ENCODE measurements around the gene XPO6. TPM values are rescaled to one million over a fixed set of nuclear protein-coding genes. Genes with fewer than 3 reads are reported as not detected.

XPO6 gene
- total RNA-seq, 1 donor = 211 TPM

DNA sequence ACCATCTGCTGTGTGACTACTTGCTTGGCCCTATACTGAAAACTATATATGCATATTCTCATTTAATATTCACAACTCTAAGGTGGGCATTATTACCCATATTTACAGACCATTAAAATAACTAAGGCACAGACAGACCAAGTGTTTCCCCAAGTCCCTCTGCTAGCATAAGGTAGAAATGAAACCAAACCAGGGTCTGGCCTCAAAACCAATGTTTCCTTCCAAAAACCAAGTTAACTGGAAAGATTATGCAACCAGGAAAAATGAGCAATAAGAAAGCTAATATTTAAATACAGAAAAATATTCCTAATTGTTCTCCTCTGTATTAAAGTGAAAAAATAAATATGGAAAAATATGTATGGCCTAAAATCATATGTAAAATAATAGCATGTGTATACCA is 50.1 kb downstream of the XPO6 start:
- H3K4me3 ChIP-seq (ENCODE audit: low read length) = no peak overlapping the region
- H3K27me3 ChIP-seq (ENCODE audit: insufficient read depth, low read length) = no peaks in the 10 kb centered on the region
- no peaks in the 10 kb centered on the region for H3K9me3 ChIP-seq (ENCODE audit: low read depth, low read length)
- H3K4me1 ChIP-seq (ENCODE audit: insufficient read depth, low read length) = peaks cover 84% of the 10 kb centered on the region

DNA sequence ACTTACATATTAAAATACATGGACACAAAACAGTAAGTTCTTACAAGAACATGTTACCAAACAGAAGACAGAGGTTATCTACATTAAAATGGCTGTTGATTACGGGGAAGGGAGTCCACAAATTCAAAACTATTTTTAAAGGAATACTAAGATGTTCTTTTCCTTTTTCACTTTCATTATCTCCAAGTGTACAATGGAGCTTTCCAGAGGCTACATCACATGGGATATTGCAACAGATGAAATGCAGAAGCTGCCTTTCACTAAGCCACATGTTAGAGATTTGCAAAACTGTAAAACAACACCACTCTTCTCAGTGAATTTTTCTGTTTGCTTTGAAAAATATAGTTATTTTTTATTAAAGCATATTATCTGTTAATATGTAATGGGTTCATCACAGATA is 53.6 kb downstream of the XPO6 start:
- Histone ChIP-seq H3K9me3 (ENCODE audit: low read depth, low read length) (no peaks in the 10 kb centered on the region), H3K4me1 (ENCODE audit: insufficient read depth, low read length) (peaks cover 52% of the 10 kb centered on the region), H3K4me3 (ENCODE audit: low read length) (no peak overlapping the region), H3K27me3 (ENCODE audit: insufficient read depth, low read length) (no peaks in the 10 kb centered on the region)

DNA sequence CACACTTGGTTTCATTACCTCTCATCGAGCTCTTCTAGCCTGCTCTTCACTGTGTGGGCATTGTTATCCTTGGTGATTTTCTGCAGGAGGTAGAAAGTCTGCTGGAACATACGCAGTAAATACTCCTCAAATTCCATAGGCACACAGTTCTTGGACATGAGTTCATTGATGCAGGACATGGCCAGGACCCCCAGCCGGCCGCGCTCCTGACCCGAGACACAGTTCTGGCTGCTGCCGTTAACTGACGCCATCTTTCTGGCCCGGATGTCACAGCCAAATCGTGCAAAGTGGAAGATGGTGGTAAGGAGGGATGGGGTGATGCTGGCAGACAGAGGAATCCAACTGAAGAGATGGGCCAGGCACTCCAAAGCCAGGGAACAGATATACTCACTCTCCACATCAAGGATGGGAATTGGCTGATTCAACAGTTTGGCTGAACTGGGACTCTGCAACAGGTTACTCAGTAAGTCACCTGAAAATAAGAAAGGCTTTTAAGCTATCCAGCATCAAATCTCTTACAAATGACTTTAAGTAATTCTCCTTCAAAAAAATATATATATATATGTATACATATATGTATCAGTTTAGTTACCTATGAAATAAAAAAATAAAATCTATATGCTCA is 55.6 kb downstream of the XPO6 start:
- Histone ChIP-seq H3K9me3 (ENCODE audit: low read depth, low read length) (no peaks in the 10 kb centered on the region), H3K4me1 (ENCODE audit: insufficient read depth, low read length) (peaks cover 33% of the 10 kb centered on the region), H3K4me3 (ENCODE audit: low read length) (no peak overlapping the region), H3K27me3 (ENCODE audit: insufficient read depth, low read length) (no peaks in the 10 kb centered on the region)

DNA sequence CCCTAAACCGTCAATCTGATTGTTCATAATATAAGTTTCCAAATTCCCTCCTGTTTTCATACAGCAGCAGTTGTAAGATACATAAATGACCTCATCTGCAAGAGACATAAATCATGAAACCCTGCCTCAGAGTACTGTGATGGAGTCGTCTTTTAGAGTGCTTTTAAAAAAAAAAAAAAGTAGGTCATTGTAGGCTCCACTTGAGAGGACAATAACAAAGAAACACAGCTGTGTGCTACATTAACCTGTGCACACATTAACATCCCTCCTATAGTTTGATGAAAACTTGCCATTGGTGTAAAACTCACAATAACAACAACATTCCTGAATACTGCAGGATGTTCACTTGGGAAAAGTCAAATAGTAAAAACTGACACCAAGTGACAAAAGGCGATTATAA is 56.5 kb downstream of the XPO6 start:
- Histone ChIP-seq H3K4me3 (ENCODE audit: low read length) (no peak overlapping the region), H3K27me3 (ENCODE audit: insufficient read depth, low read length) (no peaks in the 10 kb centered on the region), H3K4me1 (ENCODE audit: insufficient read depth, low read length) (peaks cover 33% of the 10 kb centered on the region), H3K9me3 (ENCODE audit: low read depth, low read length) (no peaks in the 10 kb centered on the region)

DNA sequence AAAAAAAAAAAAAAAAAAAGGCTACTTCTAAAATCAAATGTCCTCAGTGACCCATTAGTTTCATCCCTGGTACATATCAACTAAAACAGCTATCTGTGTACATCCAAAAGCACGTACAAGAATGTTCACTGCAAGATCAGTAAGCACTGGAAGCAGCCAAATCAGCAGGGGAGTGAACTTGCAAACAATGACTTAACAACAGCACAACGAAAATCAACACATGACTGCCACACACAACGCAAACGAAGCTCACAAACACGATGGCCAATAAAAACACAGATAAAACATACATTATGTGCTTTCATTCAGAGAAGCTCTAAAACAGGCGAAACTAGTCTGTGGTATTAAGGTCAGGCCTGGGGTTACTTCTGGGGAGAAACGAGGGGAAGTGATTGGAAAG is 60.6 kb downstream of the XPO6 start:
- no peaks in the 10 kb centered on the region for H3K9me3 ChIP-seq (ENCODE audit: low read depth, low read length)
- H3K27me3 ChIP-seq (ENCODE audit: insufficient read depth, low read length) = no peaks in the 10 kb centered on the region
- H3K4me3 ChIP-seq (ENCODE audit: low read length) = no peak overlapping the region
- peaks cover 33% of the 10 kb centered on the region for H3K4me1 ChIP-seq (ENCODE audit: insufficient read depth, low read length)

DNA sequence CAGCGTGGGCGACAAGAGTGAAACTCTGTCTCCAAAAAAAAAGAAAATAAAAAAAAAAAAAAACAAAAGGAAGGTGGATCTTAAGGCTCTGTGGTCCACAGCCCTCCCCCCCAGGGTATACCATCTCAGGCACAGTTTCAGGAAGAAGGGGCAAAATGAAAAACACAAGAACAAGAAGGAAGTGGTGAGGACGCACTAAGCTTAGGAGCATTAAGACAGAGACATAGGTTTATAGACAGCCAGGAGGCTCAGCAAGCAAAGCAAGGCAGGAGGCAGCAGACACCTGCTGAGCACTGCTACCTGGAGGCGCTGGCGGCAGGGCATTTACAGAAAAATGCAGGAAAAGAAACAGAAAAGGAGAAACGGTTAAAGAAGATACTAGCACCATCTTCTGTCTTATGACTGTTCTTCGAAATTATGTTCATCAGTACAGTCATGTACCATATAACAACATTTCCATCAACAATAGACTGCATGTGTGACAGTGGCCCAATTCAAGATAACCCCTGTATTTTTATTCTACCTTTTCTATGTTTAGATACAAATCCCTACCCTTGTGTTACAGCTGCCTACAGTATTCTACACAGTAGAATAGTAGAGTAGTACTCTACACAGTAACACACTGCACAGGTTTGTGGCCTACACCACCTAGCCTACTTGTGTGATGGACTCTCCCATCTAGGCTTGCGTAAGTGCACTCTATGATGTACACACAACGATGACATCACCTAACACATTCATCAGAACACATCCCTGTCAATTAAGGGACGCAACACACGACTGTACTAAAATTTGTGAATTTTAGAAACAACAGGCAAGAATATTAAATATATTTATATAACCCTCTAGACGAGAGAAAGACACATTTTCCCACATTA is 62.5 kb downstream of the XPO6 start:
- H3K4me3 ChIP-seq (ENCODE audit: low read length) = no peak overlapping the region
- no peaks in the 10 kb centered on the region for H3K9me3 ChIP-seq (ENCODE audit: low read depth, low read length)
- H3K27me3 ChIP-seq (ENCODE audit: insufficient read depth, low read length) = no peaks in the 10 kb centered on the region
- peaks cover 50% of the 10 kb centered on the region for H3K4me1 ChIP-seq (ENCODE audit: insufficient read depth, low read length)

DNA sequence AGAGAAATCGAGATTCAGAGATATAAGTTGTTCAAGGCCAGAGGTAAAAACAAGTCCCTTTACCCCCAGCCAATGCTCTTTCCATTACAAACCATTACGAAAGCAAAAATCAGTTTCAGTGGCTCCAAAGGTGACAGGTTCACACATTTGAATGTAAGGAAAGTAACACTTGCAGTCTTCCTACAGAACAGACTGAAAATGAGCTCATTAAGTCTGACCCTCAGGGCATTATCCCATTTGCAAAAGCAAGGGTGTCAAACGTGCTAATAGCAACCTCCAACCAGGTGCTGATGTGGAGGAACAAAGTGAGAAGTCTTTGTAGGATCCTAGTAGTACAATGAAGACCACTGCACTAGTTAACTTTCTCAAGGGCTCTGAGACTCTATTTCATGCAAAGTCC is 65.2 kb downstream of the XPO6 start:
- no peaks in the 10 kb centered on the region for H3K9me3 ChIP-seq (ENCODE audit: low read depth, low read length)
- H3K4me1 ChIP-seq (ENCODE audit: insufficient read depth, low read length) = peaks cover 73% of the 10 kb centered on the region
- H3K27me3 ChIP-seq (ENCODE audit: insufficient read depth, low read length) = no peaks in the 10 kb centered on the region
- H3K4me3 ChIP-seq (ENCODE audit: low read length) = no peak overlapping the region

DNA sequence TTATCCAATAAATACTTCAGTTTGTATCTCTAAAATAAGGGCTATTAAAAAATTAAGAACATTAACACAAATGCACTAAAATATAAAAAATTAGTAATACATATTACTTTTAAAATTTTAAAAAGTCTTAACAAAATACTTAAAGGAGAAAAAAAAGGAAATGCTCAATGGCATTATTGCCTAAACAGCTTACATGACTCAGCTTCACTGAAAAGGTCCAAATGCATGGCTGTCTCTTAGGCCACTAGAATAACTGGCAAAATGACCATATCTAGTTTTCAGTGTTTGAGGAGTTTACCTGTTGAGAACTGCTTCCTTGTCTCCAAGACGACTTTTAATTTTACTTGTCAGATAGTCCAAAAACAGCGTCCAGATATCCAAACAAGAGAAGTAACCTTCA is 66.0 kb downstream of the XPO6 start:
- no peaks in the 10 kb centered on the region for H3K9me3 ChIP-seq (ENCODE audit: low read depth, low read length)
- H3K4me3 ChIP-seq (ENCODE audit: low read length) = no peak overlapping the region
- peaks cover 80% of the 10 kb centered on the region for H3K4me1 ChIP-seq (ENCODE audit: insufficient read depth, low read length)
- no peaks in the 10 kb centered on the region for H3K27me3 ChIP-seq (ENCODE audit: insufficient read depth, low read length)

DNA sequence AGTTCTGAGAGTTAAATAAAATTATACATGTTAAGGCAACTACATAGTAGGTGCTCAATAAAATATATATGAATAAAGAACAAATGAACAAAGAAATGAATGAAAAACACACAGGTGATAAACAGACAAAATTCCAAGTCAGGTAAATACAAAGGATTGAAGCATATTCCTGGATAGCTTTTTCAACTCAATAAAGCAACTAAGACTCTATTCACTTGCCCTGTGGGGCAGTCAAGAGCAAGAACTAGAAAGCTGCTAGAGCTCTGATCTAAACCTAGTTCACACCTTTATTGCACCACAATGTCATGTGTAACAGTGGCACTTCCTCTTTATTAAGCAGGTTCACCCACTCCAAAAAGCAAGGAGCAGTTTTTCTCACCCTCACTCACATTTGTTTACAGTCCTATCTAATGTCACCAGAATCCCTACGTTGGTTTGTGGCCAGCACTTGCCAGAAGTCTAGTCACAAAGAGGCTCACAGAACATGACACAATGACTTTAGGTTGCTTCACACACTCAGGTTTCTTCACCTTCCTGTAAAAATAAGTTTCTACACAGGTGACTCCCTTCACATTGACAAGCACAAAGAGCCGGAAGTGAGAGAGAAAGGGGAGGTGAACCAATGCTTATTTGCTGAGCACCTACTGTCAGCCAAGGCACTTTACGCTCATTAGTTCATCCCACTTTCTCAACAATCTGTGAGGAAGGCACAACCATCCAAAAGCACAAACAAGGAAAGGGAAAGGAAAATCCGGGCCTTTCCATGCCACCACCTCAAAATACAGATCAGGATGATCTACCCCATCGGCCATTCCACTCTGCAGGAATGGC is 70.8 kb downstream of the XPO6 start:
- H3K9me3 ChIP-seq (ENCODE audit: low read depth, low read length) = no peaks in the 10 kb centered on the region
- H3K27me3 ChIP-seq (ENCODE audit: insufficient read depth, low read length) = no peaks in the 10 kb centered on the region
- no peak overlapping the region for H3K4me3 ChIP-seq (ENCODE audit: low read length)
- H3K4me1 ChIP-seq (ENCODE audit: insufficient read depth, low read length) = peaks cover 94% of the 10 kb centered on the region

DNA sequence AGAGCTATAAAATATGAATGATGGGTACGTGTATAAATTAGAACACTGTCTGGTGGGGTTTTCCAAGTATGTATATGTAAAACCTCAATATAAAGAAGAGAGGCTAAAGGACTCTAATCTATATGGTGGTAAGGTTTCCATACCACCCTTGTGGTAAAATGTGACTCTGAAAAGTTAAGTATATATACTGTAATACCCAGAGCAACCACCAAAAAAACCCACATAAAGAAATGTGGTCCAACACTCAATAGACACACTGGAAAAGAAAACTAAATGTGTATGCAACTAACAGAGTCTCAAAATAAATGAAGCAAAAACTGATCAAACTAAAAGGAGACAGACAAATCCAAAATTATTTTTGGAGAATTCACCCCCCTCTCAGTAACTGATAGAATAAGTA is 72.2 kb downstream of the XPO6 start:
- Histone ChIP-seq H3K27me3 (ENCODE audit: insufficient read depth, low read length) (no peaks in the 10 kb centered on the region), H3K9me3 (ENCODE audit: low read depth, low read length) (no peaks in the 10 kb centered on the region), H3K4me1 (ENCODE audit: insufficient read depth, low read length) (peaks cover 79% of the 10 kb centered on the region), H3K4me3 (ENCODE audit: low read length) (no peak overlapping the region)

DNA sequence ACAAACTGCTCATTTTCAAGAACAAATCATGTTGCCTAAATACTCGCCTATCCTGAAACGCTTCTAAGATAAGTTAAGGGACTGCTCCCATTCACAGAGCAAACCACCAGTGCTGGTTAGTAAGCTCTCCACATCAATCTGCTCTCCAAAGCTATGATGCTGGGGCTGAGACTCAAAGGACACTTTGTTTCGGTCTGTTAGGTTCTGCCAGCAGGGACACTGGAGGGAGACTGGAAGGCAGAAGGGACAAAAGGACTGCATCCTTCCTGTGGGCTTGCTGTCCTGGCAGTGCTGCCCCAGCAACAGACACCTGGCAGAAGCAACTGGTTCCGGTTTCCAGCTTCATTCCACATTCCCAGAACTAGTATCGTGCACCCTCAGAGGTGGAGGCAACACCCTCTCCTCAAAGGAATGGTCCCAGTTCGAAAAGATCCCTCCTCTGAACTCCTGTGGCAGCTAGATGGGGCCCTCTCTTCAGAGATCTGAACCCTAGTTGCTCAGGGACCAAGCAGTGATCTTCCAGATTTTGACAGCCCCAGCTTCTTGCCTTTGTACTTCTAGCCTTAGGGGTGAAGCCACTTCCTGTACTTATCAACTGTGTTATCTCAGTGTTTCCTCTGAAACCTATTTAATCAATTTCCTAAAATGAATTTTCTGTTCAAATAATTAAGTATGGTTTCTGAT is 74.9 kb downstream of the XPO6 start:
- Histone ChIP-seq H3K4me3 (ENCODE audit: low read length) (no peak overlapping the region), H3K27me3 (ENCODE audit: insufficient read depth, low read length) (no peaks in the 10 kb centered on the region), H3K9me3 (ENCODE audit: low read depth, low read length) (no peaks in the 10 kb centered on the region), H3K4me1 (ENCODE audit: insufficient read depth, low read length) (peaks cover 55% of the 10 kb centered on the region)

DNA sequence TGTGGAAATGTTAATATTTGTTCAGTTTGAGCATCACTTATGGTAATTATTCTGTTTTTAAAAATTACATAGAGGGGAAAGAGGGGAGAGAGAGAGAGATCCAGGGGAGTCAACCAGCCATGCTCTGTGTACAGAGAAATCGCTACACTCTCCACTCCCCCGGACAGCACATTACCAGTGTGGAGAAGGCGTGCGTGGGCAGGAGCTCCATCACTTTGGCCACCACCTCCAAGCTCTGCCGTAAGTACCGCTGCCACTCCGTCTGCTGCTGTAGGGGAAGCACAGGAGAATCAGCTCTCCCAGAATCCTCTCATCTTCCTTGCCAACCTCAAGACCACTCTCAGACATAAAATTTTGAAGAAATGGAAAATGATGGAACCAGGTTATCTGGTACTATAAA is 78.1 kb downstream of the XPO6 start:
- H3K9me3 ChIP-seq (ENCODE audit: low read depth, low read length) = no peaks in the 10 kb centered on the region
- H3K4me1 ChIP-seq (ENCODE audit: insufficient read depth, low read length) = peaks cover 26% of the 10 kb centered on the region
- H3K4me3 ChIP-seq (ENCODE audit: low read length) = no peak overlapping the region
- no peaks in the 10 kb centered on the region for H3K27me3 ChIP-seq (ENCODE audit: insufficient read depth, low read length)

DNA sequence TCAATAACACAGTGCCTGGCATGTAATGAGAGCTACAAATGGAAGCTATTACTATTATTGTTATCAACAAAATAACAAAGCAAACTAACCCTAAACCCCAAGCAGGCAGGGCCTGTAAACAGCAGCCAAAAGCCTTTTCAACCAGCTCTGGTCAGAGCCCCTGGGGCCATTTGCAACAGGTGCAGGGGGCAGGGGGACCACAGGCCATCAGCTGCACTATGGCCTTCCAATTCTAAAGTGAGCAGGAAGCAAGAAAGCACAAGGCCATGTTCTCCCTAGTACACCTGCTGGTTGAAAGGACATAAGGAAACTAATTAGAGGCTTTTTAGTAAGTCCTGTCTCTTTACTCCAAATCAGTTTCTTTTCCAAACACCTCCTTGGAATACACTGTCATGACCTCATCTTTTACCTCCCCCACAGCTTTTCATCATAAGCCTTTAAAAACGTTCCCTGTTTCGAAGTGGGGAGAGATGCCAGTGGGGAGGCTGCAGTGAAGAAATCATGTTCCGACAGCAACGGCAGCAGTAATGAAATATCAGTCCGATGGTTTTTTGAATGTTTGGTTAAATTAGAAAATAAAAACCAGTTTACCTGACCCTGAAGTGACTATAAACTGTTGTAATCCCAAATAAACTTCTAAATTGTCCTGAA is 79.9 kb downstream of the XPO6 start:
- Histone ChIP-seq H3K27me3 (ENCODE audit: insufficient read depth, low read length) (no peaks in the 10 kb centered on the region), H3K9me3 (ENCODE audit: low read depth, low read length) (no peaks in the 10 kb centered on the region), H3K4me3 (ENCODE audit: low read length) (no peak overlapping the region), H3K4me1 (ENCODE audit: insufficient read depth, low read length) (peaks cover 8% of the 10 kb centered on the region)

DNA sequence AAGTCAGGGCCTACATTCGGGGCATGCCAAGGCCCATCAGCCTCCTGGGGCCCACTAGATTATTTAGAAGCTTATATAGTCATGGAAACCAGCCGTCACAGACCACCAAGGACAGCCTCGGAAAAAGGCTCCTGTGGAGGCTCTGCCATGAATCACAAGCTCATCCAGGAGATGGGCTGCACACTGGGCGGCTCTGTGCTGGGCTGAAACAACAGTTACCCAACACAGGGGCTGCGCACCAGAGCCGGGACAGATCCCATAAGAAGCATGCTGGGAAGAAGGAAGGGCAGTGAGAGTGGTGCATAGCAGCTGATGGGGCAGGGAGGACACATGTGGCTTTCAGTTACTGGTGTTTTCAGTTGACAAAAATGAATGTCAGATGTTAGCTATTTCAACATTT is 80.6 kb downstream of the XPO6 start:
- peaks cover 1% of the 10 kb centered on the region for H3K4me1 ChIP-seq (ENCODE audit: insufficient read depth, low read length)
- H3K4me3 ChIP-seq (ENCODE audit: low read length) = no peak overlapping the region
- no peaks in the 10 kb centered on the region for H3K27me3 ChIP-seq (ENCODE audit: insufficient read depth, low read length)
- no peaks in the 10 kb centered on the region for H3K9me3 ChIP-seq (ENCODE audit: low read depth, low read length)

Data from mononuclear cell (primary cell).